Liver (tissue), 3 donors: ENCODE measurements around the gene USP40.

ENCODE experiments used
- RAD21 ChIP-seq, 2 donors: IDR thresholded peaks; 2 replicates each; pipeline ENCODE4 v1.6.1; 2016; ENCODE audit warnings: antibody characterized with exemption in 2 of 2, mild to moderate bottlenecking in 2 of 2
- RXRA ChIP-seq, 2 donors: IDR thresholded peaks; 2 replicates each; pipeline ENCODE4 v1.6.1; 2017 to 2018; ENCODE audit warnings: antibody characterized with exemption in 2 of 2, mild to moderate bottlenecking in 1 of 2
- SP1 ChIP-seq: IDR thresholded peaks from 2 replicates; pipeline ENCODE4 v1.6.1; 2018; ENCODE audit warnings: antibody characterized with exemption, mild to moderate bottlenecking
- TAF1 ChIP-seq: conservative IDR thresholded peaks from 2 replicates; pipeline ENCODE4 v1.6.1; 2016; ENCODE audit warnings: antibody characterized with exemption, mild to moderate bottlenecking
- TF ChIP-seq, protein P1 (sequence below): fragments of 150-350 bp; IDR thresholded peaks from 2 replicates; pipeline ENCODE4 v1.5.1; 2017; ENCODE audit warnings: improper control_type of control experiment, low read depth, low read length; ENCODE audit not compliant: missing input control
- TF ChIP-seq, protein P2 (sequence below): IDR thresholded peaks from 2 replicates; pipeline ENCODE4 v1.6.1; 2016; ENCODE audit warnings: antibody characterized with exemption
- TF ChIP-seq, protein P3 (sequence below): IDR thresholded peaks from 2 replicates; pipeline ENCODE4 v1.6.1; 2016; ENCODE audit warnings: antibody characterized with exemption
- donor health status: healthy.
- donor health status: healthy.

- TF ChIP-seq, protein P1, sequence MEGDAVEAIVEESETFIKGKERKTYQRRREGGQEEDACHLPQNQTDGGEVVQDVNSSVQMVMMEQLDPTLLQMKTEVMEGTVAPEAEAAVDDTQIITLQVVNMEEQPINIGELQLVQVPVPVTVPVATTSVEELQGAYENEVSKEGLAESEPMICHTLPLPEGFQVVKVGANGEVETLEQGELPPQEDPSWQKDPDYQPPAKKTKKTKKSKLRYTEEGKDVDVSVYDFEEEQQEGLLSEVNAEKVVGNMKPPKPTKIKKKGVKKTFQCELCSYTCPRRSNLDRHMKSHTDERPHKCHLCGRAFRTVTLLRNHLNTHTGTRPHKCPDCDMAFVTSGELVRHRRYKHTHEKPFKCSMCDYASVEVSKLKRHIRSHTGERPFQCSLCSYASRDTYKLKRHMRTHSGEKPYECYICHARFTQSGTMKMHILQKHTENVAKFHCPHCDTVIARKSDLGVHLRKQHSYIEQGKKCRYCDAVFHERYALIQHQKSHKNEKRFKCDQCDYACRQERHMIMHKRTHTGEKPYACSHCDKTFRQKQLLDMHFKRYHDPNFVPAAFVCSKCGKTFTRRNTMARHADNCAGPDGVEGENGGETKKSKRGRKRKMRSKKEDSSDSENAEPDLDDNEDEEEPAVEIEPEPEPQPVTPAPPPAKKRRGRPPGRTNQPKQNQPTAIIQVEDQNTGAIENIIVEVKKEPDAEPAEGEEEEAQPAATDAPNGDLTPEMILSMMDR: no peak
- TF ChIP-seq TAF1 (no peak), RXRA (IDR thresholded peaks at IDR 0.05) (no peak), SP1 (no peak), RAD21 (IDR thresholded peaks at IDR 0.05) (no peak)
- TF ChIP-seq, protein P2, sequence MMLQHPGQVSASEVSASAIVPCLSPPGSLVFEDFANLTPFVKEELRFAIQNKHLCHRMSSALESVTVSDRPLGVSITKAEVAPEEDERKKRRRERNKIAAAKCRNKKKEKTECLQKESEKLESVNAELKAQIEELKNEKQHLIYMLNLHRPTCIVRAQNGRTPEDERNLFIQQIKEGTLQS: no peak
- TF ChIP-seq, protein P3, sequence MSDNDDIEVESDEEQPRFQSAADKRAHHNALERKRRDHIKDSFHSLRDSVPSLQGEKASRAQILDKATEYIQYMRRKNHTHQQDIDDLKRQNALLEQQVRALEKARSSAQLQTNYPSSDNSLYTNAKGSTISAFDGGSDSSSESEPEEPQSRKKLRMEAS: no peak
Measured at GRCh38 chr2:233450864-233451575, 115.6 kb downstream of the USP40 start.
